HL-60 (cell line): Measurements from ENCODE around the gene MCU.

ENCODE experiments used
- DNase-seq, 2 experiments: peaks; one replicate each; pipeline ENCODE4 v3.0.0-alpha.2; 2010 to 2020; ENCODE audit warnings: low read depth in 1 of 2, low spot score in 1 of 2
- H3K27ac ChIP-seq: fragments of 250-450 bp; sonication (Bioruptor Pico); replicated peaks from 2 replicates; pipeline ENCODE4 v1.5.1; 2020; ENCODE audit warnings: mild to moderate bottlenecking, moderate library complexity
- H3K27me3 ChIP-seq: fragments of 250-450 bp; sonication (Bioruptor Pico); 2 replicates; pipeline ENCODE4 v1.5.1; 2021; ENCODE audit warnings: mild to moderate bottlenecking, moderate library complexity; ENCODE audit not compliant: insufficient read depth, poor library complexity, severe bottlenecking
- H3K4me3 ChIP-seq: replicated peaks from 2 replicates; pipeline ENCODE4 v1.5.1; 2011; ENCODE audit warnings: mild to moderate bottlenecking, control low read depth, low read length; ENCODE audit not compliant: insufficient read depth
- CTCF ChIP-seq: IDR thresholded peaks from one replicate; pipeline ENCODE4 v1.5.1; 2011; ENCODE audit warnings: low read length, control low read depth, inconsistent platforms; ENCODE audit not compliant: insufficient read depth
- GABPA ChIP-seq: IDR thresholded peaks from 2 replicates; pipeline ENCODE4 v1.6.1; 2012; ENCODE audit warnings: low read depth
- POLR2AphosphoS5 ChIP-seq: IDR thresholded peaks from 2 replicates; pipeline ENCODE4 v1.6.1; 2012; ENCODE audit warnings: low read depth
- REST ChIP-seq: IDR thresholded peaks from 2 replicates; pipeline ENCODE4 v1.6.1; 2012; ENCODE audit warnings: low read depth; ENCODE audit not compliant: insufficient replicate concordance
- SPI1 ChIP-seq: IDR thresholded peaks from 2 replicates; pipeline ENCODE4 v1.6.1; 2012; ENCODE audit warnings: low read depth, mild to moderate bottlenecking, borderline replicate concordance
- microRNA-seq: library from miRNA; unstranded; fragments of <30 nt; microRNA quantifications from one replicate; pipeline ENCODE4, GENCODE V29; 2018

MCU gene

GRCh38 chr10:72932259-72933015 is 240.5 kb downstream of the MCU start:
- TF ChIP-seq SPI1 (no peak), POLR2AphosphoS5 (no peak), GABPA (no peak), REST (no peak), CTCF (no peak)
- Histone ChIP-seq H3K27ac (no peak overlapping the region), H3K4me3 (no peak overlapping the region), H3K27me3 (no peaks in the 10 kb centered on the region)
- no peak for DNase-seq

GRCh38 chr10:72935361-72935760 is 243.4 kb downstream of the MCU start:
- no peak for DNase-seq
- H3K4me3 ChIP-seq: no peak overlapping the region
- TF ChIP-seq POLR2AphosphoS5 (no peak), GABPA (no peak), REST (no peak), SPI1 (no peak), CTCF (no peak)
- H3K27me3 ChIP-seq: no peaks in the 10 kb centered on the region
- H3K27ac ChIP-seq: no peak overlapping the region

Small RNAs within 50 kb of the gene (microRNA-seq; reads per million reads assigned to microRNA genes)
- 1.5 reads per million for gene MIR4676
